Natural killer cell (primary cell): ENCODE measurements around the gene CMTM4. TPM values are rescaled to one million over a fixed set of nuclear protein-coding genes. Genes with fewer than 3 reads are reported as not detected.
"Not testable (repeated sequence)": the region's sequence is repeated elsewhere in the genome, so short reads cannot be mapped to it uniquely, and the experiment has no call there.

Source experiments
- ATAC-seq, 3 donors: fragments of 150-1000 bp in 2 of 3; fragments of 200-7000 bp in 1 of 3; cut with Tn5 transposase; 1 replicate in 1 of 3; 2 replicates in 2 of 3; pipeline ENCODE4 v1.10.0; 2021; ENCODE audit warnings: mild to moderate bottlenecking in 2 of 3, moderate library complexity in 2 of 3
- DNase-seq, 2 donors: peaks; one replicate each; pipeline versions ENCODE4 v3.0.0 to v3.0.0-alpha.2; 2013 to 2021; ENCODE audit warnings: mixed read lengths in 1 of 2
- H3K27ac ChIP-seq: one replicate; pipeline ENCODE4 v1.5.1; 2013; ENCODE audit warnings: mild to moderate bottlenecking, low read length
- H3K27me3 ChIP-seq: one replicate; pipeline ENCODE4 v1.6.1; 2013; ENCODE audit warnings: low read length; ENCODE audit not compliant: control insufficient read depth, insufficient read depth
- H3K36me3 ChIP-seq: one replicate; pipeline ENCODE4 v1.6.1; 2013; ENCODE audit warnings: low read length; ENCODE audit not compliant: control insufficient read depth, insufficient read depth
- H3K4me1 ChIP-seq: one replicate; pipeline ENCODE4 v1.6.1; 2013; ENCODE audit warnings: low read length; ENCODE audit not compliant: control insufficient read depth, insufficient read depth
- H3K4me3 ChIP-seq: one replicate; pipeline ENCODE4 v1.5.1; 2013; ENCODE audit warnings: low read length
- H3K9me3 ChIP-seq: one replicate; pipeline ENCODE4 v1.6.1; 2013; ENCODE audit warnings: low read length; ENCODE audit not compliant: control insufficient read depth, insufficient read depth
- H3K27ac Mint-ChIP-seq, 2 donors: one replicate each; pipeline ENCODE4 v1.8.0; 2022; ENCODE audit warnings: mild to moderate bottlenecking in 2 of 2, mixed read lengths in 2 of 2, moderate library complexity in 1 of 2
- H3K27me3 Mint-ChIP-seq, 2 donors: one replicate each; pipeline ENCODE4 v1.8.0; 2022; ENCODE audit warnings: low read depth in 2 of 2, mixed read lengths in 2 of 2
- H3K36me3 Mint-ChIP-seq: one replicate; pipeline ENCODE4 v1.8.0; 2022; ENCODE audit warnings: mixed read lengths
- H3K4me1 Mint-ChIP-seq, 2 donors: one replicate each; pipeline ENCODE4 v1.8.0; 2022; ENCODE audit warnings: mixed read lengths in 2 of 2
- H3K4me3 Mint-ChIP-seq: one replicate; pipeline ENCODE4 v1.8.0; 2022; ENCODE audit warnings: mild to moderate bottlenecking, moderate library complexity, mixed read lengths
- H3K9me3 Mint-ChIP-seq, 2 donors: one replicate each; pipeline ENCODE4 v1.8.0; 2022; ENCODE audit warnings: mixed read lengths in 2 of 2
- WGBS: methylation state at CpG from one replicate; pipeline ENCODE4 v1.1.7; 2013; ENCODE audit warnings: missing lambda C conversion rate; ENCODE audit not compliant: insufficient coverage; 5-methylcytosine and 5-hydroxymethylcytosine counted together
- intact Hi-C: fragments of 100-400 bp; cut with micrococcal nuclease; formaldehyde crosslinking; loops from one replicate; pipeline ENCODE4 v1.14.2; 2022
- total RNA-seq, 4 donors: library from RNA; stranded (reverse); fragments of 120-200 nt in 1 of 4; gene quantifications; one replicate each; pipeline versions ENCODE4 v1.2.3 to v1.2.4, GENCODE V29; 2013 to 2022
- TF ChIP-seq, protein P1 (sequence below): fragments of 200-600 bp; IDR thresholded peaks from one replicate; pipeline ENCODE4 v1.8.0; 2022; ENCODE audit warnings: antibody characterized with exemption

The CMTM4 gene
- total RNA-seq, 3 donors from 2014 or later (not counting 1 experiment from before 2014, with no cell fraction given), result 0.61 to 1.4 (median 0.85) TPM

DNA sequence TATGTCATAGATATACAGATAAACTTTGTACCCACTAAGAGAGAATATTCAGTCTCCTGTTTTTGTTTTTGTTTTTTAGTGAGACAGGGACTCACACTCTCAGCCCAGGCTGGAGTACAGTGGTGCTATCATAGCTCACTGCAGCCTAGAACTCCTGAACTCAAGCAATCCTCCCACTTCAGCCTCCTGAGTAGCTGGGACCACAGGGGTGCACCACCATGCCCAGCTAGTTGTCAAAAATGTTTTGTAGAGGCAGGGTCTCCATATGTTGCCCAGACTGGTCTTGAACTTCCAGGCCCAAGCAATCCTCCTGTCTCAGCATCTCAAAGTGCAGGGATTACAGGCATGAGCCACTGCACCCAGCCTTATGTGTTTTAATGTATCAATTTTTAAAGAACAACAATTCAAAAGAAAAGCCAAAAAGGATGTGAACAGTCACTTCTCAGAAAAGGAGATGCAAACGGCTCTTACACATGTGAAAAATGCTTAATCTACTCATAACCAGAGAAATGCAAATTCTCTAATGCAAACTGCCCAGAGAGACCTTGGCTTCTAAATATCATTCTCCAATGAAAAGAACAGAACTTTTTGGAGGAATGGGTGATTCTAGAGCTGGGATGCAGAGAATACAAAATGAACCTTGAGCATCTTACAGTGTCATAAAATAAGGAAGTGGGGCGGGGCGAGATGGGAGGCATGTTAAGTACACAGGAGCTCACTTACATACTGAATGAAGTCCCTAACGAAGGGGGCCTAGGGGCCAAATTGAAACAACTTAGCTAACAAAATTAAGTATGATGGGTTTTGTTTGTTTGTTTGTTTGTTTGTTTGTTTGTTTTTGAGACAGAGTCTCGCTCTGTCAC, 99.3 kb downstream of the CMTM4 start:
- ATAC-seq (no peak), DNase-seq (no peak)
- Mint-ChIP-seq H3K9me3 (no peaks in the 10 kb centered on the region), H3K36me3 (no peaks in the 10 kb centered on the region), H3K4me1 (no peaks in the 10 kb centered on the region), H3K27me3 (no peaks in the 10 kb centered on the region), H3K27ac (no peak overlapping the region), H3K4me3 (no peak overlapping the region)
- Histone ChIP-seq H3K27me3 (no peaks in the 10 kb centered on the region), H3K4me1 (no peaks in the 10 kb centered on the region), H3K36me3 (no peaks in the 10 kb centered on the region), H3K4me3 (no peak overlapping the region), H3K9me3 (peaks cover 9% of the 10 kb centered on the region), H3K27ac (no peak overlapping the region)
- TF ChIP-seq, protein P1, sequence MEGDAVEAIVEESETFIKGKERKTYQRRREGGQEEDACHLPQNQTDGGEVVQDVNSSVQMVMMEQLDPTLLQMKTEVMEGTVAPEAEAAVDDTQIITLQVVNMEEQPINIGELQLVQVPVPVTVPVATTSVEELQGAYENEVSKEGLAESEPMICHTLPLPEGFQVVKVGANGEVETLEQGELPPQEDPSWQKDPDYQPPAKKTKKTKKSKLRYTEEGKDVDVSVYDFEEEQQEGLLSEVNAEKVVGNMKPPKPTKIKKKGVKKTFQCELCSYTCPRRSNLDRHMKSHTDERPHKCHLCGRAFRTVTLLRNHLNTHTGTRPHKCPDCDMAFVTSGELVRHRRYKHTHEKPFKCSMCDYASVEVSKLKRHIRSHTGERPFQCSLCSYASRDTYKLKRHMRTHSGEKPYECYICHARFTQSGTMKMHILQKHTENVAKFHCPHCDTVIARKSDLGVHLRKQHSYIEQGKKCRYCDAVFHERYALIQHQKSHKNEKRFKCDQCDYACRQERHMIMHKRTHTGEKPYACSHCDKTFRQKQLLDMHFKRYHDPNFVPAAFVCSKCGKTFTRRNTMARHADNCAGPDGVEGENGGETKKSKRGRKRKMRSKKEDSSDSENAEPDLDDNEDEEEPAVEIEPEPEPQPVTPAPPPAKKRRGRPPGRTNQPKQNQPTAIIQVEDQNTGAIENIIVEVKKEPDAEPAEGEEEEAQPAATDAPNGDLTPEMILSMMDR, result no peak
- intact Hi-C loops, result no loop called here
- WGBS, result 75% methylated on average over 5 of the region's 5 CpGs

DNA sequence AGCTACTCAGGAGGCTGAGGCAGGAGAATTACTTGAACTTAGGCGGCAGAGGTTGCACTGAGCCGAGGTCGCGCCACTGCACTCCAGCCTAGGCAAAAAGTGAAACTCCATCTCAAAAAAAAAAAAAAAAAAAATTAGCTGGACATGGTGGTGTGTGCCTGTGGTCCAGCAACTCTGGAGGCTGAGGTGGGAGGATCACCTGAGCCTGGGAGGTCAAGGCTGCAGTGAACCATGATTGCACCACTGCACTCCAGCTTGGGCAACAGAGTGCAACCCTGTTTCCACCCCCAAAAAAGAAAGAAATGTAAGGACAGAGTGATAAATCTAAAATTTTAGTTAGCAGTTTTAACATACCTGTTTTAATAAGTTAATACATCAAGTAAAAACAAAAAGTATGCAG, 100.0 kb downstream of the CMTM4 start:
- H3K4me1 Mint-ChIP-seq, H3K27me3 ChIP-seq, H3K9me3 Mint-ChIP-seq, H3K27ac ChIP-seq, H3K9me3 ChIP-seq, H3K36me3 ChIP-seq, ATAC-seq, H3K27me3 Mint-ChIP-seq, H3K27ac Mint-ChIP-seq, H3K36me3 Mint-ChIP-seq, H3K4me1 ChIP-seq, H3K4me3 ChIP-seq, intact Hi-C loops, DNase-seq, H3K4me3 Mint-ChIP-seq: not testable (repeated sequence)
- WGBS, result 97% methylated on average over 4 of the region's 4 CpGs

DNA sequence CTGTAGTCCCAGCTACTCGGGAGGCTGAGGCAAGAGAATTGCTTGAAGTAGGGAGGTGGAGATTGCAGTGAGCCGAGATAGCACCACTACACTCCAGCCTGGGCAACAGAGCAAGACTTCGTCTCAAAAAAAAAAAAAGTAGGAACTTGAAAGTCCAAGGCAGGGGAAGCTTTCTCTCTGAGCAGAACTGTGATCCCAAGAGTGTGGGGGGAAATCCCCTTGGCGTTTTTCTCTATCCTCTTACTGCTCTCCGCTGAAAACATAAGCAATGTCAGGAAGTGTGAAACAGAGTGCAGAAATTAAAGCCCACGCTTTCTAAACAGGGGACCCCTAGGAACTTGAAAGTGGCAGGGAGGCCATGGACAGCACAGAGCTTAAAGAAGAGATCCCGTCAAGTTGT, 101.8 kb downstream of the CMTM4 start:
- Mint-ChIP-seq H3K4me1 (peaks cover 9% of the 10 kb centered on the region in 2 donors), H3K27me3 (no peaks in the 10 kb centered on the region), H3K9me3 (no peaks in the 10 kb centered on the region), H3K36me3 (no peaks in the 10 kb centered on the region), H3K4me3 (no peak overlapping the region), H3K27ac (no peak overlapping the region)
- Histone ChIP-seq H3K9me3 (no peaks in the 10 kb centered on the region), H3K4me3 (no peak overlapping the region), H3K36me3 (no peaks in the 10 kb centered on the region), H3K4me1 (peaks cover 8% of the 10 kb centered on the region), H3K27me3 (no peaks in the 10 kb centered on the region), H3K27ac (no peak overlapping the region)
- intact Hi-C loops, result no loop called here
- 65% methylated on average over 7 of the region's 7 CpGs for WGBS
- TF ChIP-seq, protein P1, result no peak
- DNase-seq (no peak), ATAC-seq (no peak)

DNA sequence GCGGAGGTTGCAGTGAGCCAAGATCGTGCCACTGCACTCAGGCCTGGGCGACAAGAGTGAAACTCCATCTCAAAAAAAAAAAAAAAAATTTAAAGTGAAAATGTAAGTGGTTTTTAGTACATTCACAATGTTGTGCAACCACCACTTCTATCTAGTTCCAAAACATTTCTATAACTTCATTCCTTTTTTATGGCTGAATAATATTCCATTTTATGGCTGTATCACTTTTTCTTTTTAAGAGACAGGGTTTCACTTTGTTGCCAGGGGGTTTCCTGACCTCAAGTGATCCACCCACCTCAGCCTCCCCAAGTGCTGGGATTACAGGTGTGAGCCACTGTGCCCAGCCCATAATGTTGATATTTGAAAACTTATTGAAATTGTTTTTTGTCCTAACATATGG, 103.7 kb downstream of the CMTM4 start:
- no peaks in the 10 kb centered on the region for H3K9me3 Mint-ChIP-seq
- peaks cover 0 to 2% of the 10 kb centered on the region in 2 donors for H3K27me3 Mint-ChIP-seq
- Histone ChIP-seq H3K4me1 (peaks cover 15% of the 10 kb centered on the region), H3K27me3 (no peaks in the 10 kb centered on the region), H3K36me3 (no peaks in the 10 kb centered on the region), H3K9me3 (no peaks in the 10 kb centered on the region), H3K27ac (no peak overlapping the region), H3K4me3 (no peak overlapping the region)
- TF ChIP-seq, protein P1, result no peak
- ATAC-seq, result no peak
- no peaks in the 10 kb centered on the region for H3K36me3 Mint-ChIP-seq
- peaks cover 16 to 17% of the 10 kb centered on the region in 2 donors for H3K4me1 Mint-ChIP-seq
- H3K4me3 Mint-ChIP-seq, result no peak overlapping the region
- intact Hi-C loops, result no loop called here
- WGBS, result 100% methylated on average over 2 of the region's 3 CpGs
- no peak for DNase-seq
- H3K27ac Mint-ChIP-seq, result no peak overlapping the region
